ENCODE measurements around the gene TPRG1.

Gene TPRG1

DNA sequence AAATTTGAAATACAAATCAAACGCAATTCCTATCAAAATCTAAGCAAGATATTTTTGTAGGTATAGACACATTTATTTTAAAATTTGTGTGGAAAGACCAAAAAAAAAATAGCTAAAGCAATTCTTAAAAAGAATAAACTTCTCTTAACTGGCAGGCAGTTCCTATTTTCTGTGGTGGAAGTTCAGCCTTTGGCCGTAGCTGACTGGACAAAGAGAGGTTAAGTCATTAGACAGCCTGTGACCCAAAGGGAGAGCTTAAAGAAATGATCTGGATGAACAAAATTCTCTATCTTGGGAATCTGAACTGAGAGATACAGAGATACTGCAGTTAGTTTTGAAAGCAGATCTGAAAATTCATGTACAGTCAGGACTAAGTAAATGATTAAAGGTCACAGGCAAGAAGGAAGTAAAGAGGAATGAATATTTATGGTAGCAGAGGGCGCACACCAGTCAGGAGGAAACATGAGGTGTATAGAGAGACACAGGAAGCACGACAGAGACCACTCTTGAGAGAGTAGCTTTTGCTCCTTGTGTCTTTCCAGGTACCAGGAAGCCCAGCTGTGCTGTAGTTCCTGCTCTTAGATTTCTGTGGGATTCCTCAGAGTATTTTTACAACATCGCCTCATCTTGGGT, 57.5 kb downstream of the TPRG1 start:
- DNase-seq (ENCODE audit: low read depth in 2 of 2), result no peak

DNA sequence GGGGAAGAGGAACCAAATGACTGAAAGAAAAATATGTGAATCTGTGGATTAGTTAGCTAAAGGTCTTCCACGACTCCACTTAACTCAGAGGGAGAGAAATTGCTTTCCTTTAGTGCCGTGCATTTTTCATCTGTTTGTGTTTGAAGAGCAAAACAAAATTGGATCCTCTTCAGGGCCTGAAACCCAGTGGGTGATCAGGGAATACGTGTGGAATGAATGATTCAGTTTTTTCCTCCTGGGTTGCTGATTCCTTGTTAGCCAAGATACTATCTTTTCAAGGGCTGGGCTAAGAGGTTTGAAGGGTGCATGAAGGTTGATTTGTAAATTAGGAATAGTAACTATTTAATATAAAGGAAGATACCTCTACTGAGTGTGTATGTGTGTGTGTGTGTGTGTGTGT, 61.0 kb downstream of the TPRG1 start:
- DNase-seq (ENCODE audit: low read depth in 2 of 2), result no peak

DNA sequence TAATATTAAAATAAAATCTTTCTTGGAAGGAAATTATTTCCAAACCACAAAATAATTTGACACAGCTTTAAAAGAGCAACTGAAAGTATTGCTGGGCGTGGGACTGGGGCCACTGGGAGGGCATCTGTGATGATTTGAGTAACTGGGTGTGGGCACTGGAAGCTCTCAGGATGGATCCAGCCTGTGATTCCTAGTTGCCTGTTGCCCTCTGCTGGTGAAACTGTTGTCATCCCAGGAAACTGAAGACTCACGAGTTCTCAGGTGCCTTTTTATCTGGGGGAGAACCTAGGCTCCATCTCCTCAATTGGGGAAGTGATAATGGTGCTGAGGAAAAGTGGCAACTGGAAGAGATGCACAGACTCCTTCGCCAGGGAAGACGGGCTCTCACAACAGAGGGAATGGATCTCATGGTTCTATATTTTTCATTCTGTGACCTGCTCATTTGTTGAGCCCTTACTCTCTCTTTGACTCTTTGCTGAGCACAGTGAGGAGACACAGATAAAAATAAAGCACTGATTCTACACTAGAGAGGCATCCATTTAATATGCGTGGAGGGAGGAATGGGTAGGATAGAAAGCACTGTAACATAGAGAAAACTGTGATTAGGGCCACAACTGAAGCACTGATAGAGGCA, 61.6 kb downstream of the TPRG1 start:
- DNase-seq (ENCODE audit: low read depth in 2 of 2), result no peak

DNA sequence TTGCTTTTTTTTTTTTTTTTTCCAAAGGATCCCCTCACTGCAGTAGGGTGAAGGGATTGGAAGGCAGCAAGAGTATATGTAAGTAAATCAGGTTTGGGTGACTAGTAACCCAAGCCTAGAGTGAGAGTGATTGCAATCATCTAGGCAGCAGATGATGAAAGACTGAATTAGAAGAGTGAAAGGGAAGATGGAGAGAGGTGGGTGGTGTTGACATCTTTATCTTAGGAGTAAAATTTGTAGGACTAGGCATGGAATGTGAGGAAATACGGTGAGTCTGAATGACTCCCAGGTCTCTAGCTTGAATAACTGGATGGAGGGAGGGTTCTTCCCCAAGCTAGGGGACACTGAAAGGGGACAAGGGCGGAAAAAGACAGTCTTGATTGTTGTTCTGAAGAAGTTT, 63.4 kb downstream of the TPRG1 start:
- no peak for DNase-seq (ENCODE audit: low read depth in 2 of 2)

DNA sequence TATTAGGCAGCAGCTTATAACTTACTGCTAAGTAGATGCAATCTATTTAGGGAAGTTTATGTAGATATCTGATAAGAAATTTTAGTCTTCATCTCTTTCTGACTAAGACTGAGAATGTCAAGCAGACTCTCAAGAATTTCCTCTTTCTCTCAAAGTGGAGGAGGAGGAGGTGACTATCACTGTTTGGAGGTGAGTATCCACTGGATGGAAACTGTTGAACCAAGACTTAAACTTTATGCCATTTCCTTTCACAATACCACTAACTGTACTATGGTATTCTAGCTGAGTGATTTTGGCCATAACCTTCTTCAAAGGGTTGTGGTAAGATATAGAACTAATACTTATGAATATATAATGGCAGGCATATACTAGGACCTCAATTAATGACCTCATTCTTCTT, 64.6 kb downstream of the TPRG1 start:
- no peak for DNase-seq (ENCODE audit: low read depth in 2 of 2)

DNA sequence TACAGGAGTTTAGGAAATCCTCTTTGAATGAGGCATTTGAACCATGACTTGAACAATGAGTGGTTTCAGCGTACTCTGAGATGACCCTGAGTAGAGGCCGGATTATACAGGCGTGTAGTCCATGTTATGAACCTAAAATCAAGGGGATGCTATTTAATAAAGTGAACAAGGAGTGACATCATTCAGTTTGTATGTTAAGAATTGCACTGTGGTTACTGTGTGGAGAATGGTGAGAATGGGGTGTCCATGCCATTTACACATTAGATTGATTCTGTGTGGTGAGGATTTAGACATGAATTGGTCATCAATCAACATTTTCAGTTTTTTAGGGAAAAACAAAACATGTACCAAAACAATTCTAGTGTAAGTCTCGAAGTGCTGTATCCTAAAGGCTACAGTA, 65.8 kb downstream of the TPRG1 start:
- DNase-seq (ENCODE audit: low read depth in 2 of 2), result no peak

DNA sequence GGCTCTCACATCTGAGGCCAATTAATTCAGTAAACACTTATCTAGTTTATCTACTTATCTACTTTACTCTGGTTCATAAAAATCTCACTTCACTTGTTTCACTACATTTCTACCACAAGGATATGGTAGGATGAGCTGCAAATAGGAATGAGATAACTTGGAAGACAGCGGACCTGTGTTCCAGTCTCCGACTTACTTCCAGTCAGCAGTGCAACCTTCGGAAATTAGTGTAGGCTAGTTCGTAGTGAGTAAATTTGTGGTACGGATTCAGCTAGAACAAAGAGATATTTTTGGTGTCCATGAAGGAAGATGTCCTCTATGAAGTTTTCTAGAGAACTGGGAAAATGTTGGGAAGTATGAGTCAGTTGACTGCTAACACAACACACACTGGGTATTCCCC, 66.3 kb downstream of the TPRG1 start:
- no peak for DNase-seq (ENCODE audit: low read depth in 2 of 2)

DNA sequence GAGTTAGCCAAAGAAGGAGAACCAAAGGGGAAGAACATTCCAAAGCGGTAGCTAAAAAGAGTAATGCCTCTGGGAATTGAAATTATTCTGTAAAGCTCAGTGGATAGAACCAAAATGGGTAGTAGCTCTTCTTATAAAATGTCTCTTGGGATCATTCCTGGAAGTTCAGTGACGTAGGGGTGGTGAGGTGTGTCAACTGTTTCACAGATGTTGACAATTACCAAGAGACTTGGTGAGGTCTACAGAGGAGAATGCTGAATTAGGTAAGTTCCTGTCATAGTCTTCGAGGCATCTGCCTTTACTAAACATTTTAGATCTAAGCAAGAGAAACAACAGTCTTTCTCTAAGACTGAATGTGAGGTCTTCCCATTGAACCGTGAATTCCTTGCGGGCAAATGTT, 67.8 kb downstream of the TPRG1 start:
- DNase-seq (ENCODE audit: low read depth in 2 of 2), result no peak

DNA sequence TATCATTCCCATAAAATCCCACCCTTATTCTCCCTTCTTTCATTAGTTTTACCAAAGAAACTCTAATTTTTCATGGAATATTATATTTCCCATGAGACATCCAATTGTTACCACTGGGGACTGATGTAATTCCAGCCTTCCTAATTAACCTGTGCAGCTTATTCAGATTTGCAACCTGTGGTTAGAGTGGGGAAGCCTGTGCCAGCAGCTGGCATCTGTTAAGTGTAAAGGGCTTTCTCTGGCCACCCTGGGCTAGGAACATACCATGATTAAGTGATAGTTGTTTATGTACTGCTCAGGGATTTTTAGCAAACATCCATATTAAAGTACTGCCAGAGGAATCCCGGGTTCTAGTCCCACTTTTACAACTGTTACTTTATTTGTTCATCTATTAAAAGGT, 78.2 kb downstream of the TPRG1 start:
- DNase-seq (ENCODE audit: low read depth in 2 of 2), result no peak

DNA sequence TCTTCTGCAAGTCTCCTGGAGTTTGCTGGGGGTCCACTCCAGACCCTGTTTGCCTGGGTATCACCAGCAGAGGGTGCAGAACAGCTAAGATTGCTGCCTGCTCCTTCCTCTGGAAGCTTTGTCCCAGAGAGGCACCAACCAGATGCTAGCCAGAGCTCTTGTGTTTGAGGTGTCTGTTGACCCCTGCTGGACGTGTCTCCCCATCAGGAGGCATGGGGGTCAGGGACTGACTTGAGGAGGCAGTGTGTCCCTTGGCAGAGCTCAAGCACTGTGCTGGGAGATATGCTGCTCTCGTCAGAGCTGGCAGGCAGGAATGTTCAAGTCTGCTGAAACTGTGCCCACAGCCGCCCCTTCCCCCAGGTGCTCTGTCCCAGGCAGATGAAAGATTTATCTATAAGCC, 86.5 kb downstream of the TPRG1 start:
- no peak for DNase-seq (ENCODE audit: low read depth in 2 of 2)

DNA sequence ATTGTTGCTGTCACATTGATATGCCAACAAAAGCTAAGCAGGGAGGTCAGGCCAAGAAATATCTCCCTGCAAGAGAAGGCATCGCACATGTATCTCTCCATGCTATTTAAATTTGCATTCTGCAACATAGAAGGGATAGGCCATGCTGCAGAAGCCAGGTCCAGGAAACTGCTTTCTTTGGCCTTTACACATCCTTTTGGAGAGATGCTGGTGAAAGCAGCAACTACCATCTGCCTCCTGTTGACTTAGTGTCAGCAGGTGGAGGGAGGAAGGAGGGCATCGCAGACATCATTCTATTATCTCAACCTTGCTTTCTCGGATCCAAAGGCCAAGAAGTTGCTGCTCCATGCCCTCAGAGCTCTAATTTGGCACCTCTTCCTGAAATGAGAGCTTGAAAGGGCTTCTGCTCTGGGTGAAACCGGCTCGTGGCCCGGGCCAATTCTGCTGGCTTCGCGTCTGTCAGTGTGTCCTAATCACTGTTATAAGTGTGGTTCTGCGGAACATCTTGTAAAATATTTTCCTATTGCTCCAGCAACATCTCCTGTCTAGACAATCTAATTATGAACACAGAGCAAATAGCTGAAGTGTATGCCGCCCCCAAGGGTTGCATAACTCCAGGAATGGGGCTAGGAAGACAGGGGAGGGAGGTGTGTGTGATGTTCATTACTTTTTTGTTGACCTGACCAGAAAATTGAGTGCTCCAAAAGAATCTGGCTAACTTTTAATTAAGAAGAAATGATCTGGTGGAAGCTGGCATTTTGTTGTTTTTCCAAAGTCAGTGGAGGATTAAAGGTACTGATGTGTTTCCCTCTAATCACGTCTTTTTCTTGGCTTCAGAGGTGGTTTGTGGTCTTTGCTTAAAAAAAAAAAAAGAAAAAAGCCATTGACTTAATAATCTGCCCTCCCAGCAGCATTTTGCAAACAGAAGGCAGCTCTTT, 89.1 kb downstream of the TPRG1 start:
- no peak for DNase-seq (ENCODE audit: low read depth in 2 of 2)

DNA sequence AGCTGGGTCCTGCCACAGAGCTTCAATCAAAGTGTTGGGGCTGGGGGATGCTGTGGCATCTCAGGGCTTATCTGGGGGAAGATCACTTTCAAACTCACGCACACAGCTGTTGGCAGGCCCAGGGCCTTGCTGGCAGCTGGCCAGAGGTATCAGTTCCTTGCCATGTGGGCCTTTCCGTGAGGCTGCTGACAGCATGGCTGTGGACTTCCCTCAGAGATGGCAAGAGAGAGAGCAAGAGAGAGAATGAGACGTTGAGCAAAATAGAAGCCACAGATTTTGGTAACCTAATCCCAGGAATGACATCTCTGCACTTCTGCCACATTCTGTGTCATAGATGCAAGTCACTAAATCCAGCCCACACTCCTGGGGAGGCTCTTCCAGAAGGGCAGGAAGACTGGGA, 91.0 kb downstream of the TPRG1 start:
- DNase-seq (ENCODE audit: low read depth in 2 of 2), result no peak

DNA sequence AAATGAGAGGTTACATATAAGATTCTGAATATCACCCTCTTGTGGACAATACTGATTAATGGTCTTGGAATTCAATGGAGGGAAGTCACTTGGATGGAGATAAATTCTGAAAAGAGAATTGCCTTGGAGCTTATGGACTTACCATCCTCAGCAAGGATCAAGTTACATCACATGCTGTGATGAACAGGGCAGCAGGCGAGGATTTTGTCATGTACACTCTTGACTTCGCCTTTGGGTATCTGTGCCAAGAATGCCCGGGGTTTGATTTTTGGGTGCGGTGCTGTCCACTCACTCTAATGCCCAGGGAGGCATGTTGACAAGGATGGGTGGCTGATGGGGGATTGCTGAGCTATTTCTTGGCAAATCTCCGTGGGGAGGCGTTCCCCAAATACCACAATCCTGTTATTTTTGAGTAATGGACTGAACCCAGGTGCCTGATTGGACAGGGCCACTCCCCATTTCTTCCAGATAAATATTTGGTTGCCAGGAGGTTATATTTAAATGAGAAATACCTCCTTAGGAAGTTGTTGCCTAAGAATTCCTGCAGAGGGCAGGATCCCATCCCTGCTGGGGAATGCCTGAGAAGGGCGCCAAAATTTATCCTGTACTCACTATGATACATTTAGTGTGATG, 96.3 kb downstream of the TPRG1 start:
- DNase-seq (ENCODE audit: low read depth in 2 of 2), result no peak

DNA sequence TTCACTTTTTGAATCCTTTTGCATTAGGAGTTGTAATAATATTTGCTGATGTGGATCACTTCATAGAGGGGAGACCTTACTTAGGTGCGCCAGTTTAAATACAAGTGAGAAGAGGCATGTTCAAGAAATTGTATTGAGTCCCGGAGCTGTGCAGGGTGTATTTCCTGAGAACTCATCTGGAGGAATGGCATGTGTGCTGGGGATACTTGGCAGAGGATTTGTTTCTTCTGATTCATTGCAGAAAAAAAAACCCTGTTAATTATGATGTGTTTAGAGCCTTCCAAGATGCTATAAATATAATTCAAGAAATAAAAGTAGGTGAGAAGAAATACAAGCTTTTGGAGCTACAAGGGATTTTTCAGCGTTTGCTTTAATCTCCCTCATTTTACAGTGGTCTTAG, 97.6 kb downstream of the TPRG1 start:
- DNase-seq (ENCODE audit: low read depth in 2 of 2), result no peak

DNA sequence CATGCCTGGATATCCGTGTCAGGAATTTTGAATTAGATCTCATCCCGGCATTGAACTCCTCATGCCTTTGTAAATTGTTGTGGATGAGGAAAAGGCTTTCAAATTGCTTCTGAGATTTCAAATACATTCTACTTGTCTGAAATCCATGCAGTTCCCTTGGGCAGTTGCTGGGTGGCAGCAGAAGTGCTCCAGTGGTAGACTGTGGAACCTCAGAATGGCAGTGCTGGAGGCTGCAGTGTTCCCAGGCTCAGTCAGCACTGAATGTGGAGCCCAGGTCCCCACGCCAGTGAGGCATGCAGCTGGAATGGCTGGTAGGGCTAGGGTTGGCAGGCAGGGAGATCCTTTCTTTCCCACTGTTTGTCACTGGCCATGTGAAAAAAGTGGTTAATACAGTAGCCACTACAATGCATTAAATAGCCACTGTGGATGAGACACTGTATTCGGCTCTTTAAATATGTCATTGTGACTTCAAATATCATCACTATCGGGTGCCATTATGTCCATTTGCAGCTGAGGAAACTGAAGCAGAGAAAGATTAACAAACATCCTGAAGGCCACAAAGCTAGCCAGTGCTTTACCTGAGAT, 98.6 kb downstream of the TPRG1 start:
- no peak for DNase-seq (ENCODE audit: low read depth in 2 of 2)

DNA sequence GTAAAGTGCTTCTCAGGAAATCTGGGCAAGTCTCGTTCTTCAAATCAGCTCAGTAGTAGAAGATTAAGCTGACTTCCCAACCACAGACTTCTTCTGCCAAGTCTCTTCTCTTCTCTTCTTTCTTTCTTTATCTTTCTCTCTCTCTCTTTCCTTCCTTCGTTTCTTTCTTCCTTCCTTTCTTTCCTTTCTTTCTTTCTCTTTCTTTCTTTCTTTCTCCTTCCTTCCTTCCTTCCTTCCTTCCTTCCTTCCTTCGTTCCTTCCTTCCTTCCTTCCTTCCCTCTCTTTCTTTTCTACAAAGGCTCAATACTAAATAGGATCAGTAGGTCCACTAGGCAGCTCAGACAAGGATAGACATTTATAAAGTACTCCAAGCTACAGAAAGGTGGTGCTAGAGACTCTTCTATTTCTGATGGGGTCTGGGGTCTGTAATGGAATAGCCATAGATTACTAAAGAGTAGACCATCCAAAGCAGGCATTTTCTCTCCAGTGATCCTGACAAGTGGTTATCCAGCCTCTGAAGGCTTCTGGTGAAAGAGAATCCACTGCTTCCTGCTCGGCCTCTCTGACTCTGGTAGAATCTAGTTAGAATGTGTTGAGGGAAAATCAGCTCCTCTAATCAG, 100.8 kb downstream of the TPRG1 start:
- no peak for DNase-seq (ENCODE audit: low read depth in 2 of 2)

DNA sequence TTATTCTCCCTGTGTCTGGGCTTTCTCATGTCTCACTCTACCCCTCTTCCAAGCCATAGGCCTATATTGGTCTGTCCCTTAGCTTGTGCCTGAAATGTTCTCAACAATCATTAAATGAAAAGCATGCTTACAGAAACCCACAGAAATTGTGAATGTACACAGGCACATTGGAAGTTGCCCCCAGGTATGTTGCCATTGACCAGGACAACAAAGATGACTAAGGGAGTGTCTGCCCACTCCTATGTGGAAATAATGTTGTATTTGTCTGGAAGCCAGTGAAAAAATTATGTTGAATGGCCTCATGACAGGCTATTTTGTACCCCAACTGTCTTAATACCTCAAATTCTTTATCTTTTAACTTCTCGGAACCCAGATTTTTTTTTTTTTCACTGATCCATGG, 102.0 kb downstream of the TPRG1 start:
- DNase-seq (ENCODE audit: low read depth in 2 of 2), result no peak

DNA sequence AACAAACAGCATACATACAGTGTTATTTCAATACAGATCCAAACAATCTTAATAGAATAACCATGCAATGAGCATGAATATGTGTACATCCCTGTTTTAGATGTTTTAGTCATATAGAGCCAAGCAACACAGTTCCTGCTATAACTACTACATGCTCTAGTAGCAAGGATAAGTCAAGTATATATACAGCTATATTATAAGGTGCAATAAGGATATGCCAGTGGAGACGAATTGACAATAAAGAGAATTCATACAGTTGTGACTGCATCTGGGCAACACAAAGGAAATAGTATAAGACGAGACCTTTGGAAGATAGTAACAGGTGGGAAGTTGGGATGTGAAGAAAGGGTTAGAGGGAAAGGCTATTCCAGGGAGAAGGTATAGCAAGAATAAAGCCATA, 103.4 kb downstream of the TPRG1 start:
- DNase-seq (ENCODE audit: low read depth in 2 of 2), result no peak

DNA sequence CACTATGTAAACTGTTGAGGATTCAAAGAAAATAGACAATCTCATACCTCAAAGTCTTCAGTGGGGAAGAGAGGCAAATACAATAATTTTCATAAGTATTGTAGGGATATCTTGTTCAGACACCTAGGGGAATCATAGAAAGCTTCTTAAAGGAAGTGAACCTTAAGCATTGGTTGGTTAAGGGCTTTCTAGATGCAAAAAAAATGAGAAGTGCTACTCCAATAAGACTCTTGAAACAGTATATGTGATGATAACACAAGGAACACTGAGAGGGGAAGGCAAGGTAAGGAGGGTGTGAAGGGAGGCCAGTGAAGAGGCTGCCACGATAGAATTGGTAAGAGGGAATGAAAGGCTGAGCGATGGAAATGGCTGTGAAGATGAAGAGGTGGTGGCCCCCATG, 104.1 kb downstream of the TPRG1 start:
- no peak for DNase-seq (ENCODE audit: low read depth in 2 of 2)

DNA sequence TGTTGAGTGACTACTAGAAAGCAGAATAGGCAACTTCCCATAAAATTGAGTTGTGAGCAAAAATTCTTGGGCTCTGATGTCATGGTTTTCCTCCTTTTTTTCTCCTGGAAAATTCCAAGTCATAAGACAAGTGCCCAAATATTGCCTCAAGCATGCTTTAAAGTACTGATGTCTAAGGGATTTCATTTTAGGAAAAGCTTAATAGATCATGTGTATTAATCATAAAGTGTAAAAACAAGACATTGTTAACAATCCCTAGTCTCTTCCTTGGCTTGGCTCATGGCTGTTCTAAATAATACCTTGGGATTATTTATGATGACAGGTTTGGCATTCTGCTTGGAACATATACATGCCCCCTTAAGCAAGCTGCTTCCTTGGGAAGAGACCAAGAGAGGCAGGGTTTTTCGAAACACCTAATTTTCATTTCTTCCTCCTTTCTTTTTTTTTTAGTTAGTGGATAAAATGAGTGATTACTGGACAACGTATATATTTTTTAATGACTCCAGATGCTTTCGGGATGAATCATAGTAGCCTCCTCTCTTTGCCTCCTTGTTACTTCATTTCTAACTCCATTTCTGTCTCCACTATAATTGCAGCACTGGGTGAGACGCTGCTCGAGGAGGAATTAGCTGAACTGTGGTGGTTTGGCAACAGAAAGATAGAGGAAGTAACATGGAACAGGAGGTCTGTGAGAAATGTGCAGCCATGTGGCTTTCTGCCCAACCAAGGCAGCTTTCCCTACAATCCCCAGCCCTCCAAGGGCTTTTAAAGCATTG, 104.9 kb downstream of the TPRG1 start:
- DNase-seq (ENCODE audit: low read depth in 2 of 2), result no peak

DNA sequence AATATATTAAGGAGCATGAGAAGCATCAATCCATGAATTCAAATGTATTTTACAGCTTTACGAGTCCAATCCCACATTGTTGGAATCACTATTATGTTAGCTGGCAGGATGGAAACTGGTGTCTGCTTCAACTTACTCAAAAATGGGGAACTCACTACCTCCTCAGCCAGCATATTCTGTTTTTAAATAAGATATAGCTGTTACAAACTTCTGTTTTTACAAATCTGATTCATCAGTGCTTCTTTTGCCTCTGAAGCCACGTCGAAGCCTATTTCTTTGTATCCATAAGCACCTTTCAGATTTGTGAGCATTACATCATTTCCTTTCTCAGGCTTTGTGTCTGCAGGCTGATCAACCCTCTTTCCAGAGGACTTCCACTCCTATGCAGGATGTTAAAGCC, 105.9 kb downstream of the TPRG1 start:
- no peak for DNase-seq (ENCODE audit: low read depth in 2 of 2)
